T-helper 22 cell (primary cell): ENCODE results near the gene NSG2.
"Not testable (repeated sequence)": the region's sequence is repeated elsewhere in the genome, so short reads cannot be mapped to it uniquely, and the experiment has no call there.

Experiments used
- DNase-seq: peaks from one replicate; pipeline ENCODE4 v3.0.0-alpha.2; 2020; ENCODE audit warnings: low read depth

The NSG2 gene

DNA sequence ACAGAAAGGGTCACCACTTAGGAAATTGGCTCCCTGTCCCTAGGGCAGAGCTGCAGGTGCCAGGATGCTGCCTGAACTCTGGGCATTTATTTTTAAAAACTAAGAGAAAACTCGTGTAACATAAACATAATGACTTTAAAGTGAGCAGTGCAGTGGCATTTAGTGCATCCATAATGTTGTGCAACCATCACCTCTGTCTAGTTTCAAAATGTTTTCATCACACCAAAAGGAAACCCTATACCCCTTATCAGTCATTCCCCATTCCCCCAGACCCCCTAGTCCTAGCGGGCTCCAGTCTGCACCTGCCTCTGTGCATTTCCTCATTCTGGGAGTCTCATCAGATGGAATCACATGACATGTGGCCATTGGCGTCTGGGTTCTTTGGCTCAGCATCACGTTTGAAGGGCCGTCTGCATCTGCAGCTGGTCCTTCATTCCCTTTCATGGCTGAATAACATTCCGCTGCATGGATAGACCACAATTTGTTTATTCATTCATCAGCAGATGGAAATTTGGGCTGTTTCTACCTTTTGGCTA lies 55.8 kb downstream of the NSG2 start:
- no peak for DNase-seq

DNA sequence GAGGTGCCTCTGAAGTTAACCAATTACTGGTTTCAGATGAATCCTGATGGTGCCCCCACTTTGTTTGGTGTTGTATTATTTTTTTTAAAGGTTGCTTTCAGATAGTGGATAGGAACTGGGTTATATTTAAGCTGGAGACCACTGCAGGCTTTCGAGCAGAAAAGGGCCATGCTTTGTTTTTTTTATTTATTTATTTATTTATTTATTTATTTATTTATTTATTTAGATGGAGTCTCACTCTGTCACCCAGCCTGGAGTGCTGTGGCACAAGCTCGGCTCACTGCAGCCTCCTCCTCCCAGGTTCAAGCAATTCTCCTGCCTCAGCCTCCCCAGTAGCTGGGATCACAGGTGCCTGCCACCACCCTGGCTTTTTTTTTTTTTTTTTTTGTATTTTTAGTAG lies 57.1 kb downstream of the NSG2 start:
- not testable (repeated sequence) for DNase-seq

DNA sequence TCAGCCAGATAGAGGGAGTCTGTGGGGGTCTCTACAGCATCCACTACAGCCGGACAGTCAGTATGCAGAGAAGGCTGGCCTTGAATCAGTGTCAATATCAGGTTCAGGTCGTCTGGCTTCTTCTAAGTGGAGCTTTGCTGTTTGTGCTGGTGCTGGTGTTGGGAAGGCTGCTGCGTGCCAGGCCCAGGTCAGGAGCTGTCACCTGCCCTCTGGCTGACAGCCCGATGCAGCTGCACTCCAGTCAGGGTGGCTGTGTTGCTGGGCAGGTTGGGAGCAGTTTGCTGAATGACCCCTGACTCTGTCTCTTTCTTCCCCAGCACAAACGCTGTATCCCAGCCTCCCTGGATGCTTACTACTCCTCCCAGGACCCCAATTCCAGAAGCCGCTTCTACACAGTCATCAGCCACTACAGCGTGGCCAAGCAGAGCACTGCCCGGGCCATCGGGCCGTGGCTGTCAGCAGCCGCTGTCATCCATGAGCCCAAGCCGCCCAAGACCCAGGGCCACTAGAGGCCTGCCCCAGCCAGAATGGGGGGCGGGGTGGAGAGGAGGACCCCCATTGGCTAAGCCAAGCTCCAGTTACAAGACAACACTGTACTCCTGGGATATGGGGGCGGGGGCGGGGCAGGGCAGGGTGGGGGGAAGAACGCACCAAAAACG lies 61.6 kb downstream of the NSG2 start:
- DNase-seq: no peak

DNA sequence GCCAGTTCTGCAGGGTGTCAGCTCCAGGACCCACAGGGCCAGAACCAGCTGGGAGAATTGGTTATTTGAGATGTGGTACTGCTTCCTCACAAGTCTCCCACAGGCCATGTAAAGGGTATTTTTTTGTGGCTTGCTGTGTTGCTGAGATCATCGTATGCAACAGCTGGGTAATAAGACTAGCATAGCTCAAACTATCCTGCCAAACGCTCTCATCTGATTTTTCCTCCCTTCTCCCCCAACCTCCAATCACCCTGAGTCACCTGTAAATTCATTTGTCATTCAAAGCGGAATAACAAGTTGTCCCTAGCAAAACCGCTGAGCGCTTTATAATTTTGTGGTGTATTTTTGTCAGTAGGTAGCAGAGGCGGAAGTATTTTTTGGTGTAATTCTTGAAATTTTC lies 63.2 kb downstream of the NSG2 start:
- DNase-seq: no peak

DNA sequence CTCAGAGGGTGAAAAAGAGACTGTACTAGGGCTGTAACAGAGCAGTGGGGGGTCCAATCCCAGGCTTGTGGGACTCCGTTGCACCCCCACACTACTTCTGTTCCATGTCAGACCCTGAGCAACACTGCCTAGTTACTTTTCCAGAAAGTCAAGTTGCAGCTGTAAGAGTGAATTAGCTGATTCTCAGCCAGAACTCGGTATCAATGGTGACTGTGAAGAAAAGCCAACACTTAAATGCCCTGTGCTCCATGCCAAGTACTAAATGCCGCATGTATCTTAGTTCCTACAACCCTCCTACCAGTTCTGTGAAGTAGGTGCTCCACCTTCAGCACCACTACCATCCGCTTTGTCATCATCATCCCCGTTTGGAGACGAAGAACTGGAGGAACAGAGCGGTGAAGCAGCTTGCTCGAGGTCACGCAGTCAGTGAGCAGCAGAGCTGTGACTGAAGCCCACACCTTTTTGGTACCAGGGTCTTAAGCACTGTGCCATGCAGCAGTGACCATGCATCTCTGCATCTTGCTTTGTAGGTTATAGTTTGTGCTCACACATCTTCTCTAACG lies 64.3 kb downstream of the NSG2 start:
- DNase-seq: no peak

DNA sequence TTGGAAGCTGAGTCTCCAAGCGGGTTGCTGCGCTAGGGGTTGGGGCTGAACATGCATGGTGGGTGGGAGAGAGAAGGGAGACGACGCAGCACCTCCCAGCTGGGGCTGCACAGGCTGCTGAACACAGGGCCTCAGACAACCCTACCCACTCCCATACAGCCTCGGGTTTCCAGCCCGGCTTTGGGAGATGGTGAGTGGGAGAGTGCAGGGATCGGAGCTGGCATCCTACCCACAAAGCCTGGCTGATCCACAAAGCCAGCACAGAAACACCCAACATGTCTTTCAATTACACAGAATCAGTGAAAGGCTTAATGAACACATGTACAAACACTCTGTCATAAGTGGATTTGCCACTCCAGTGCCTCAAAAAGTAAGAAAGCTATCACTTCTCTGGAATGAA lies 64.8 kb downstream of the NSG2 start:
- no peak for DNase-seq

DNA sequence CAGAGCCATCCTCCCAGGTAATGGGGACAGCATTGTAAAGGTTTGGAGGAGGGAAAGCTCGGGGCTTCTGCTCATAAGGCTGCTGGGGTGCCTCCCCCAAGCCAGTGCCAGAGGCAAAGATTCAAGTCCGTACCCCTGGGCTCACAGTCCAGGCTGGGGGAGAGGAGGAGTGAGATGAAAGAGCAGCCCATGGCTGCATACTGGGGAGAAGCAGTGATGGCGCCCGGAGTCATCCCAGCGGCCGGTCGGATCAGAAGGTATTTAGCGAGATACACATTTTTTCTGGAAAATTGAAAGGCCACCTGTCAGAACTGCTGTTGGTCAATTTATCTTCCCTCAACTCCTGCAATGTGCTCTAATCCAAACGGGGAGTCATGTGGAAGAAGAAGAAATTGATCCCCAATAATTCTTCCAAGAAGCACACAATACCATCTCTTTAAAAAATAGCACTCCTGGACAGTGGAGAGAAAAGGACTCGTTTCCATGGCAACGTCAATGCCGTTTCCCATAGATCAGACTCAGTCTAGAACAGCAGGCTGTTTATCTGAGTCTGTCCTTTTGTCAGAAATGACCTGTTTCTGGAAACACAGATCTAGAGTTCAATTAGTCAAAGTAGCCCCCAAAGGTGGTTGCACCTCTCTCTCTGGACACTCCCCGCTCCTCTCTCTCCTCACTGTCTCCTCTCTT lies 65.9 kb downstream of the NSG2 start:
- DNase-seq: no peak

DNA sequence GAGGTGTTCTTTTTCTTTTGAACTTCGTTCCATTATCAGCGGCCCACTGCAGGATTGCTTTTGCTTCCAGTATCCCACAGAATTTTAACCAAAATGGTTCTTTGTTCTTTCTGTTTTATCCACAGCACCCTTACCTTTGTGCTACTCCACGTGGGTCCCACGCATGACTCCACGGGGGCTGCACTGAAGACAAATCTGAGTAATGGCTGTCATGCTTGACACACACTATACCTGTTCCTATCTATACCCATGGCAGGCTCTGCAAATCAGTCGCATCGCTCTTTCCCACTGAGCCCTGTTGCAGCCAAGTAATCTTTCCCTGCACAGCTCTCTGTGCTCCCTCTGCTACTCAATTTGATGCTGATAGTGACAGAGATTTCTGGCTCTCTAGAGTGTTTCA lies 69.7 kb downstream of the NSG2 start:
- no peak for DNase-seq

DNA sequence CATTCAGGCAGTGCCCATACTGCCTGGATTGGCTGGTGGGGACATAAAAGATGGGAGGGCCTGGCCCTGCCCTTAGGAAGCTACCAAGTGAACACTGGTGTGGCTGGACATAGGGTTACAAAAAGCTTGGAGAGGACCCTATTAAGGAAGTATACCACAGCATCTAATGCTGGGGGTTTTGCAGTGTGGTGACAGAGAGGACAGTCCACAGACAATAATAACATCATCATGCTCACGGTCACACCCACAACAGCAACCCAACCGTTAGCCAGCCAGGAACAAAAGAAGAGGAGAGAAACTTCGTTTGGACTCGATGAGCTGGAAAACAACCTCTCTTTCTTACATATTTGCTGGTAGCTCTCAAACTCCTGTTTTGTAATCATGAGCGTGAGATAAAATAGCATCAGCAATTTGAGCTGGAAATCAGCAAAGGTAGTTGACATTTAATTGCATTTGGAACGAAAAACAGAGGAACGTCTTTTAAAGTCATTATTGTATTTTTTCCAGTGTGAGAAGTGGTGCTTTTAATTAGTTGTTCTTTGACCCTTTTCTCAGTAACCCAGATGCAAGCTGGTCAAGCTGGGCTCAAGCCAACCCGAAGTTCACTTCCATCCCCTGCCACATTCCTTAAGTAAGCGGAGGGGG lies 73.4 kb downstream of the NSG2 start:
- DNase-seq: no peak

DNA sequence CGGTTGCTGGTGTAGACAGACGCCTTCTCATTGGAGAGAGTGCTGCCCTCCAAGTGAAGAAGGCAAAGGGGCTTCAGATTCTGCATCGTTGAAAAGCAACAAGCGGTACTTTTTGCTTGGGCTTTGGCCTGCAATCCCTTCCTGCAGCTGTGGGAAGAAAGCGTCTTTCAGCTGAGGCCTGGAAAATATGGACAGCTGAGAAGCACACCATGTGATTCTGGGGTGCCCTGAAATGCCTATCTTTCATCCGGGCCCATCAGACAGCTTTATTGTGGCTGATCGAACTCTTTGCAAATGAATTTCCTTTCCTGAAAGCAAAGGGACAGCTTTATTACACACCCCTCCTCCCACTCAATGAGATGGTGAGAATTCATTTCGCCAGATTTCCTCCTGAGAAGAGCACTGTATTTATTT lies 74.0 kb downstream of the NSG2 start:
- DNase-seq: no peak

DNA sequence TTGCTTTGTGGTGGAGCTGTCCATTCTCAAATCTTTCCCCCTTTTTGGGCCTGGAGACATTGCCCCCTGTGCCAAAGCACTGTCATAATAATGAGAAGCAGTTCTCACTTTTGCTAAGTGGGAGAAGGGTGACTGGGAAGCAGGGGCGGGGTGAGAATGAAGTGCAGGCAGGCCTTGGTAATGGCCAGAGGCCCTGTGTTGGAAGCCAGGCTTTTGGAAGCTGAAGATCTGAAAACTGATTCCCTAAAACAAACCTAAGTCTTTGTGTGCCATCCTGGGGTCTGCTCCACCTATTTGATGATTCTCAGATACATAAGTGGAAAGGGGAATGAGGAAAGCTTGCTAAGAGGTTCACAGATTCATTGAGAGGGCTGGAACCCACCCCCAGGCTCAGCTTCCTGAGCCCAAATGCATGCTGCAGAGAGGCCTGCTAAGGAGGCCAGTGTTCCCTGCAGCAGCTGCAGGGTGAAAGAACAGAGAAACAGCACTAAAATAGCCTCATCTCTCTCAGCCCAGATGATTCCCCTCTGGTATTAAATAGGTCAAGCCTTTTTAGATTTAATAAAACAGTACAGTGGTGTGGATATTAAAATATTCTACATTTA lies 75.0 kb downstream of the NSG2 start:
- DNase-seq: no peak

DNA sequence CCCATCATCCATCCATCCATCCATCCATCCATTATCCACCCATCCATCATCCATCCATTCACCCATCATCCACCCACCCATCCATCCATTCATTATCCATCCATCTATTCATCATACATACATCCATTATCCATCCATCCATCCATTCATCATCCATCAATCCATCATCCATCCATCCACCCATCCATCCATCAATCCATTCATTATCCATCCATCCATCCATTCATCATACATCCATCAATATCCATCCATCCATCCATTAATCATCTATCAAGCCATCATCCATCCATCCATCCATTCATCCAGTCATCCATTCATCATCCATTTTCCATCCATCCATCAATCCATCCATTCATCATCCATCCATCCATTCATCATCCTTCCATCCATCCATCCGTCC lies 89.0 kb downstream of the NSG2 start:
- no peak for DNase-seq

DNA sequence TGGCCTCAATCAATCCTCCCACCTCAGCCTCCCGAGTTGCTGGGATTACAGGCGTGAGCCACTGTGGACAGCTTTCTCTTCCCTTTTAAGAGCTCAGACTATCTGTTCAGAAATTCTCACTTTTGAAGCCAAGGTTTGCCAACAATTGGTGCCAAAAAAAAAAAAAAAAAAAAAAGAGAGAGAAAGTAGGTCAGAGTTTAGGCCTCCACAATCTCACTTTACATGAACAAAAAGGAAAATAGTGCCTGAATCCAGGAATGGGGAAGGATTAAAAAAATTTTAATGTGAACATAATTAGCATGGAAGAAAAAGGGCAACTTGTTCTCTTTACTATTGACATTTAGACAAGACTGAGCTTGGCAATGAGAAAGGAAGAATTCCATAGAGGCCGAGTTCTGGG lies 94.1 kb downstream of the NSG2 start:
- DNase-seq: no peak

DNA sequence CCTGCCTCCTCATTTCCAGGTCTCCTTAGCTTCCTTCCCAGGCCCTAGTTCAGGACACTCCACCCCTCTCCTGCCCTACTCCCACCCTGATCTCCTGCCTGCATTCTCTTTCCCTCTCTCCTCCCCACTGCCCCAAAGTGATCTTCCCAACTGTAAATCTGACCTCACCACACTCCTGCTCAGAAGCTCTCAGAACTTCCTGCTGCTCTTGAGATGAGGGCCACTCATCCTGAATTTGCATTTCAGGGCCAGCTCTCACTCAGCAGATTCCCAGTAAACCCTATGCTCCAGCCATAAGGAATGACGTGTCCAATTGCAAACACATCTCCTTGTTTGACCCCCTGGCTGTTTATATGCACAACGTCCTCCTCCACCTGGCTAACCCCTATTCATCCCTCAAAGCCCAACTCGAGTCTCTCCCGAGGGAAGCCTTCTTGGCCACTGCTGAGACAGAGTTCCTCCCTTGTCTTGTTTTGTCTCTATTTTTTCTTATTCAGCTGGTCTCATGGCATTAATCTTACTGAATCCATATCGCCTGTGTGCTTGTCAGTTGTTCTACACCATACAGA lies 95.0 kb downstream of the NSG2 start:
- DNase-seq: no peak

DNA sequence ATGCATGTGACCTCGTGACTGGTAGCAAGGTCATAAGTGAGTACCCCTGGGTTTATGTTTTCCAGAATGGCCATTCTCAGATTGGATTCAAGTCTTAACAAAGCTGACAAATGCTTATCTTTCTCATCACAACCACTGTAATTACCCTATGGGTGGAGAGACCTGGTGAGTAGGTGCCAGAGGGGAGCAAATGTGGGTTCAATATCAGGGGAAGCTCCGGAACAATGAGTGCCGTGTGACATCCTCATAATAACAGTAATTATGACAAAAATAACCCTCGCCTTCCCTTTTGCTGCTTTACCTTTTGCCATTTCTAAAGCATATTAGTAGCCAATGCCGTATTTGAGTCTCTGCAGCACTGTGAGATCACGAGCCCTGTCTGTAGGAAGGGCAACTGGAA lies 95.9 kb downstream of the NSG2 start:
- DNase-seq: no peak

DNA sequence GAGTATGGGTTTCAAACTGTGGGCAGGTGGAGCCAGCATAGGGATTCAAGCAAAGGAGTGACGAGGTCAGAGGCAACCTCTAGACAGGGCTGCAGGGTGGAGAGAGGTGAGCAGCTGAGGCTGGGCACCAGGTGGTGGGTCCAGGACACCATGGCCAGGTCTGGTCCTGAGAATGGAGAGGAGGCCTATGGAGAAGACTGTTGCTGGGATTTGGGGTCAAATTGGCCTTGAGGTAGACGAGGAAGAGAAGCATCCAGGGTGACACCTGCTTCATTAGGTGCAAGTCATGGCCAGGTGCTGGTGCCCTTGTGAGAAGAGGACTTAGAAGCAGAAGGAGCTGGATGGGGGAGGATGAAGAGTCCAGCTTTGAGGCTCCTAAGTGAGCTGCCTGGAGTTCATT lies 99.6 kb downstream of the NSG2 start:
- no peak for DNase-seq

DNA sequence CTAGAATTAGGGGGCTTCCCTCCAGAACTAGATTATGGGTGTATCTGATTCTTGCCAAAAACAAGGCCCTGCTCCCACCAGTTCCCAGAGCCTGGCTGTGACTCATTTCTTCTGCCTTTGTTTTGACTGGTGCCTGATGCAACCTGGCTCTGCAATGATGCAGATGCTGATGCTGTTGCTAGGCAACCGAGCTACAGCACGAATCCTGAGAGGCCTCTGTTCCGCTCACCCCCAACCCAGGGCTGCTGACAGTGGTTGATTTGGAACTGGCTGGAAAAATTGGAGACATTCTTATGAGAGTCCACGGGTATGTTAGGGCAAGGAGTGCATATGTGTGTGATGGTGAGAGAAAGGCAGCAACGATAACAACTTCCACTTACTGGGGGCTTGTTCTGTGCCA lies 100.3 kb downstream of the NSG2 start:
- DNase-seq: no peak

DNA sequence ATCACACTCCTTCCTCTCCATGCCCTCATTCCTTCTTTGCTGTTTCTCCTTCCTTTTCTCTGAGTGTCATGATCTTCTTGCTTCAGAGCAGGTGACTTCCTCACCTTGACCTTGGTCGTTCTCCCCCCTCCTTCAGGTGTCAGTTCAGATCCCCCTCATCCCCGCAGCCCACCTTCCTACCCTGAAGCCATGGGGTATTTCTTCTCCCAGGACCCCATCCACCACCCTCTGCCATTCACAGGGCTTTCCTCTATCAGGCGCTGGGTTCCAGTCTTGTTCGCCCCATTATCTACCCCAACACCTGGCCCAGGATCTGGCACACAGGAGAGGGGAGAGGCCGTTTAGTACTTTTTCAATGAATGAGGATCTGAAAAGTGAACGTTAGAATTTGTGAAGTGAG lies 101.0 kb downstream of the NSG2 start:
- no peak for DNase-seq

DNA sequence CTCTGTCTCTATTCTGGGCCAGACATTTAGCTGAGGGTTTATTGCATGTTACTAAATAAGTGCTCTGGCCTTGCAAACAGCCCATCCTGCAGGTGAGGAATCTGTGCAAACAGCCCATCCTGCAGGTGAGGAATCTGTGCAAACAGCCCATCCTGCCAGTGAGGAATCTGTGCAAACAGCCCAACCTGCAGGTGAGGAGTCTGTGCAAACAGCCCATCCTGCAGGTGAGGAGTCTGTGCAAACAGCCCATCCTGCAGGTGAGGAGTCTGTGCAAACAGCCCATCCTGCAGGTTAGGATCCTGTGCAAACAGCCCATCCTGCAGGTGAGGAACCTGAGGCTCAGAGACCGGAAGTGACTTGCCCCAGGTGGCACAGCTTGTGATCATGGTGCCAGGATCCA lies 101.5 kb downstream of the NSG2 start:
- DNase-seq: not testable (repeated sequence)

DNA sequence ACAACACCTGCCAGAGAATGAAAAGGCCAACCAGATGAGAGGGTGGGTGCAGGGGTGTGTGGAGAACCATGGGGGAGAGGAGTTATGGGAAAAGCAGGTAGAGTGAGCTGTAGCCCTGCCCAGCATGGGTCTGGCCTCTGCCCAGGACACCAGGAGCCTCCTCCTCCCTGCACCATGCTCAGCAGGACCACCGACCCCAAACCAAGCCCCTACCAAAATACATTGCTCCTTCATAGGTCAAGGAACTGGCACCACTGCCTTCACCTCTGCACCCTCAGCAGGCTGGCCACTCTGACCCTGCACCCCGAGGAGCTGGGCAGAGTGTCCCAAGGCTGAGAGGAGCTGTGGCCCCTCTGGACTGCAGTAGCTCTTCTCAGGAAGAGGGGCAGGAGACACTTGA lies 102.0 kb downstream of the NSG2 start:
- DNase-seq: no peak

DNA sequence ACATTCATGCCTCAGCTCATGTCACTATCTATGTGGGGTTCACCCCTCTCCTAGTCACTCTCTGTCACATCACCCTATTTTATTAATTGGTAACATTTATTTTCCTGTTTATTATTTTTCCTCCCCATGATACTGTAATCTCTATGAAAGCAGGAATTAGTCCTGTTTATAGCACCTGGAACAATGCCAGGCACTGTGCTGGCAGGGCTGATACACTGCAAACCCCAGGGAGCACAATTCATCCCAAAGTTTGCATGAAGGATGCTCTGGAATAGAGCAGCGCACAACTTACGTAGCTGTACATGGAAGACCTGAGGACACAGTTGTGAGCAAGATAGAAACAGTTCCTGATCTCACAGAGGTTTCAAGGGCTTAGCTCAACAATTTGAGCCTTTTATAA lies 103.2 kb downstream of the NSG2 start:
- no peak for DNase-seq

DNA sequence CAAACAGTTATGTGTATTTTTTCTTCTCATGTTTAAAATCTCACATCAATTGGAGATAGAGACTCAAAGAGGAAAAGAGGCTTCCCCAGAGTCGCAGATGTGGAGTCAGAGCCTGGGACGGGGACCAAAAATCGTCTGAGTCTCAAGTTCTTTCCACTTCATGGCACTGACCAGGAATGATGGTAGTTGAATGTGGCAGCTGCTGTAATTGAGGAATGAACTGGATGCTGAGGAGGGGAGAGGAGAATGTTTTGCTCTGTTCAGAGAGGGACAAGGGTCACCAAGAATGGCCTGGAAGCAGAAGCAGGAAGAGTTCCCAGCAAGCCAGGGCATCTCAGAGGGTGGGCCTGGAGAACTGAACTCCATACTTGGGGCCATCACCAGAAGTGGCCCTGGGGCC lies 103.9 kb downstream of the NSG2 start:
- no peak for DNase-seq
